GM18519 (cell line): Measurements from ENCODE around the gene TMPRSS9.
"Not testable (repeated sequence)": the region's sequence is repeated elsewhere in the genome, so short reads cannot be mapped to it uniquely, and the experiment has no call there.

Source experiments
- ATAC-seq: cut with Tn5 transposase; IDR thresholded peaks from one replicate; pipeline ENCODE4 v1.9.1; 2021; ENCODE audit warnings: mild to moderate bottlenecking, moderate library complexity; ENCODE audit not compliant: unreplicated experiment, low FRiP score

The TMPRSS9 gene

DNA sequence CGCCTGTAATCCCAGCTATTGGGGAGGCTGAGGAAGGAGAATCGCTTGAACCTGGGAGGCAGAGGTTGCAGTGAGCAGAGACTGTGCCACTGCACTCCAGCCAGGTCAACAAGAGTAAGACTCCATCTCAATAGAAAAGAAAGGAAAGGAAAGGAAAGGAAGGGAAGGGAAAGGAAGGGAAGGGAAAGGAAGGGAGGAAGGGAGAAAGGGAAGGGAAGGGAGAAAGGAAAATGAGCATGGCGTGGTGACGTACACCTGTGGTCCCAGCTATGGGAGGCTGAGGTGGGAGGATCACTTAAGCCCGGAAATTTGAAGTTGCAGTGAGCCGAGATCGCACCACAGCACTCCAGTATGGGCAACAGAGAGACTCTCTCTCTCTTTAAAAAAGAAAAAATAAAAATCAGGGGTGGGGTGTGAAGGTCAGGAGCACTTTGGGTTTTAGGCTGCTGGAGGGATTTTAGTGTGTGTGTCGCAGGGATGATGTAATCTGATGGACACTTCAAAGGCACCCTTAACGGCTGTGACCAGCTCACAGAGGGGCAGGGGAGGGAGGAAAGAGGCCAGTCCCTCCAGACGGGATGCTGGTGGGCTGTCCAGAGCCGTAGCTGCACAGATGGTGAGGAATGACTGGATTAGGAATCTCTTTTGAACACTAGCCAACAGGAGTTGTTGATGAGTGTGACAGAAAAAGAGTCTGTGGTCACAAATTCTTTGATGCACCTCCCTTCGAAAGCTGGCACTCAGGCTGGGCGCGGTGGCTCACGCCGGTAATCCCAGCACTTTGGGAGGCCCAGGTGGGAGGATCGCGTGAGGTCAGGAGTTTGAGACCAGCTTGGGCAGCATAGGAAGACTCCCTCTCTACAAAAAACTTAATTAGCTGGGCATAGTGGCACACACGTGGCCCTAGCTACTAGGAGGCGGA is 27.6 kb downstream of the TMPRSS9 start:
- no peak for ATAC-seq

DNA sequence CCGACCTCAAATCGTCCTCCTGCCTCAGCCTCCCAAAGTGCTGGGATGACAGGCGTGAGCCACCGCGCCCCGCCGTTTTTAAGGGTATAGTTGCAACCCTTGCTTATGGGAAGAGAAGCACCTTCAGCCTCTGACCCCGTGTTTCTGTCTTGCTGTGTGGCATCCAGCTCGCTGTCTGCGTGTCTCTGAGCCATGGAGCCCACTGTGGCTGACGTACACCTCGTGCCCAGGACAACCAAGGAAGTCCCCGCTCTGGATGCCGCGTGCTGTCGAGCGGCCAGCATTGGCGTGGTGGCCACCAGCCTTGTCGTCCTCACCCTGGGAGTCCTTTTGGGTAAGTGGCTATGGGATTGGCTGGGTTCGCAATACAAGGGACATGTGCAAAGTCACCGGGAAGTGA is 29.5 kb downstream of the TMPRSS9 start:
- no peak for ATAC-seq

- ATAC-seq = no peak
Observed at GRCh38 chr19:2391118-2391725, 31.2 kb downstream of the TMPRSS9 start.

DNA sequence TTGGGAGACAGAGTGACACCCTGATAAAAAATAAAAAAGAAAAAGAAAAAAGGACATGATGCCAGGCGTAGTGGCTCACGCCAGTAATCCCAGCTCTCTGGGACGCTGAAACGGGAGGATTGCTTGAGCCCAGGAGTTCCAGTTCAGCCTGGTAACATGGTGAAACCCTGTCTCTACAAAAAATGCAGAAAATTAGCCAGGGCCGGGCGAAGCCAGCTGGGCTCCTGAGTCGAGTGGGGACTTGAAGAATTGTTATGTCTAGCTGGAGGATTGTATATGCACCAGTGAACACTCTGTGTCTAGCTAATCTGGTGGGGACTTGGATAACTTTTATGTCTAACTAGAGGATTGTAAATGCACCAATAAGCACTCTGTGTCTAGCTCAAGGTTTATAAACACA is 32.3 kb downstream of the TMPRSS9 start:
- ATAC-seq = no peak

DNA sequence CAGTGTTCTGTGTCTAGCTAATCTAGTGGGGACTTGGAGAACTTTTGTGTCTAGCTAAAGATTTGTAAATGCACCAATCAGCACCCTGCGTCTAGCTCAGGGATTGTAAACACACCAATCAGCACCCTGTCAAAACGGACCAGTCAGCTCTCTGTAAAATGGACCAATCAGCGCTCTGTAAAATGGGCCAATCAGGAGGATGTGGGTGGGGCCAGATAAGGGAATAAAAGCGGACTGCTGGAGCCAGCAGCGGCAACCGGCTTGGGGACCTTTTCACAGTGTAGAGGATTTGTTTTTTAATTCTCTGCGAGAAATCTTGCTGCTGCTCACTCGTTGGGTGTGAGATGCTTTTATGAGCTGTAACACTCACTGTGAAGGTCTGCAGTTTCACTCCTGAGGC is 32.8 kb downstream of the TMPRSS9 start:
- not testable (repeated sequence) for ATAC-seq

DNA sequence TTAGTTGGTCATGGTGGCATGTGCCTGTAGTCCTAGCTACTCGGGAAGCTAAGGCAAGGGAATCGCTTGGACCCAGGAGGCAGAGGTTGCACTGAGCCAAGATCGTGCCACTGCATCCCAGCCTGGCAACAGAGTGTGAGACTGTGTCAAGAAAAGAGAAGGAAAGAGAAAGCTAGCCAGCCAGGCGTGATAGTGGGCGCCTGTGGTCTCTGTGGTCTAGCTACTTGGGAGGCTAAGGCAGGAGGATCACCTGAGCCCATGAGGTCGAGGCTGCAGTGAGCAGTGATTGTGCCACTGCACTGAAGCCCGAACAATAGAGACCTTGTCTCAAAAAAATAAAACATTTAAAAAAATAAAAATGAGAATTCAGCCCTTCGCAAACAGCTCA is 34.0 kb downstream of the TMPRSS9 start:
- no peak for ATAC-seq

- ATAC-seq = no peak
Observed at GRCh38 chr19:2394442-2395292, 34.6 kb downstream of the TMPRSS9 start.

DNA sequence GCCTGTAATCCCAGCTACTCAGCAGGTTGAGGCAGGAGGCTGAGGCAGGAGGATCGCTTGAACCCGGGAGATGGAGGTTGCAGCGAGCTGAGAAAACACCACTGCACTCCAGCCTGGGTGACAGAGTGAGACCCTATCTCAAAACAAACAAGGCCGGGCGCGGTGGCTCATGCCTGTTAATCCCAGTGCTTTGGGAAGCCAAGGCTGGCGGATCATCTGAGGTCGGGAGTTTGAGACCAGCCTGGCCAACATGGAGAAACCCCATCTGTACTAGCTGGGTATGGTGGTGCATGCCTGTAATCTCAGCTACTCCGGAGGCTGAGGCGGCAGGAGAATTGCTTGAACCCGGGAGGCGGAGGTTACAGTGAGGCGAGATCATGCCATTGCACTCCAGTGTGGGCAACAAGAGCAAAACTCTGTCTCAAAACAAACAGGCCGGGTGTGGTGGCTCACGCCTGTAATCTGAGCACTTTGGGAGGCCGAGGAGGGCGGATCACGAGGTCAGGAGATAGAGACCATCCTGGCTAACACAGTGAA is 35.3 kb downstream of the TMPRSS9 start:
- not testable (repeated sequence) for ATAC-seq

DNA sequence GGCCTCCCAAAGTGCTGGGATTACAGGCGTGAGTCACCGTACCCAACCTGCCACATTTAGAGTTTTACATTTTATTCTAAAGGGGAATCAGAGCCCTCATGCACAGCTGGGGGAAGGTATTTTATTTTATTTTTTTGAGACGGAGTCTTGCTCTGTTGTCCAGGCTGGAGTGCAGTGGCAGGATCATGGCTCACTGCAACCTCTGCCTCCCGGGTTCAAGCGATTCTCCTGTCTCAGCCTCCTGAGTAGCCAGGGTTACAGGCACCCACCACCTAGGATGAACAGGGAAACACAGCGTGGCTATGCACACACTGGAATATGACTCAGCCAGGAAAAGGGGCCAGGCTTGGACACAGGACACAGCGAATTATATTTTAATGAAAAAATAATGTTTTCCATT is 37.1 kb downstream of the TMPRSS9 start:
- not testable (repeated sequence) for ATAC-seq

DNA sequence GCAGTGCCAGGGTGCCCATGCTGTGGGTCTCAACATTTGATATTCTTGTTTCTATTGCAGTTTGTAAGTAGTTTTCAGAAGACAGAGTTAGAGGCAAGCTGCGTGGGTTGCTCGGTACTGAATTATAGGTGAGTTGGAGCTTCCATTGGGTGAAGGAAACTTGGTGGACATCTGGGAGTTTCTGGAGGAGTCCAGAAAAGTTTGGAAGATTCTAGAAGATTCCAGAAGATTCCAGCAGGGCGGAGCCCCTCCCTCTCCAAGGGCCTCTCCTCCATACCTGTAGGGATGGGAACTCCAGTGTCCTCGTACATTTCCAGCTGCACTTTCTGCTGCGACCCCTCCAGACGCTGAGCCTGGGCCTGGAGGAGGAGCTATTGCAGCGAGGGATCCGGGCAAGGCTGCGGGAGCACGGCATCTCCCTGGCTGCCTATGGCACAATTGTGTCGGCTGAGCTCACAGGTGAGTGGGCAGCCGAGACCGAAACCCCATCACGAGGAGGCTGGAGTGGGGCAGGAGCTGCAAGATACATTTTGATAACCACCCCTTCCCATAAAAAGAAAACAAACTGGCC is 38.8 kb downstream of the TMPRSS9 start:
- no peak for ATAC-seq

- no peak for ATAC-seq
Observed at GRCh38 chr19:2399582-2399981, 39.5 kb downstream of the TMPRSS9 start.

GRCh38 chr19:2408247-2408646 is 48.2 kb downstream of the TMPRSS9 start:
- ATAC-seq = no peak

GRCh38 chr19:2409352-2409912 is 49.4 kb downstream of the TMPRSS9 start:
- ATAC-seq = no peak

- no peak for ATAC-seq
Observed at GRCh38 chr19:2410023-2410422, 50.0 kb downstream of the TMPRSS9 start.

DNA sequence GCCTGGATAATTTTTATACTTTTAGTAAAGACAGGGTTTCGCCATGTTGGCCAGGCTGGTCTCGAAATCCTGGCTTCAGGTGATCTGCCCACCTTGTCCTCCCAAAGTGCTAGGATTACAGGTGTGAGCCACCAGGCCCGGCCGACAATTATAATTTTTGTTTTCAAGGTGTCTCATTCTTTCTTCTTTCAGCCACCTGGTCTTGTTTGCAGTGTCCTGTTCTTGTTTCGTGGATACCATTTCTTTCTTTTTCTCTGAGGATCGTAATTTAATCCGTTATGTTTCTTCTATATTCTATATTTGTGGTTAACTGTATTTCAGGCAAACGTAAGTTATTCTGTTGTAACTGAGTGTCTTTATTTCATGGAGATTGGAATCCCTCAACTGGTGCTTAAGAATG is 51.6 kb downstream of the TMPRSS9 start:
- ATAC-seq = no peak

GRCh38 chr19:2412449-2412848 is 52.4 kb downstream of the TMPRSS9 start:
- no peak for ATAC-seq

- ATAC-seq = no peak
Observed at GRCh38 chr19:2413159-2413558, 53.1 kb downstream of the TMPRSS9 start.

DNA sequence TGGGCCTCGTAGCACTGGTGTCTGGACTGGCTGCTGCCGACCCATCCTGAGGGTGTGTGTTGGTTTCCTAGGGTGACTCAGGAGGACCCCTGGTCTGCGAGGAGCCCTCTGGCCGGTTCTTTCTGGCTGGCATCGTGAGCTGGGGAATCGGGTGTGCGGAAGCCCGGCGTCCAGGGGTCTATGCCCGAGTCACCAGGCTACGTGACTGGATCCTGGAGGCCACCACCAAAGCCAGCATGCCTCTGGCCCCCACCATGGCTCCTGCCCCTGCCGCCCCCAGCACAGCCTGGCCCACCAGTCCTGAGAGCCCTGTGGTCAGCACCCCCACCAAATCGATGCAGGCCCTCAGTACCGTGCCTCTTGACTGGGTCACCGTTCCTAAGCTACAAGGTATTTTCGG is 53.6 kb downstream of the TMPRSS9 start:
- ATAC-seq = no peak

DNA sequence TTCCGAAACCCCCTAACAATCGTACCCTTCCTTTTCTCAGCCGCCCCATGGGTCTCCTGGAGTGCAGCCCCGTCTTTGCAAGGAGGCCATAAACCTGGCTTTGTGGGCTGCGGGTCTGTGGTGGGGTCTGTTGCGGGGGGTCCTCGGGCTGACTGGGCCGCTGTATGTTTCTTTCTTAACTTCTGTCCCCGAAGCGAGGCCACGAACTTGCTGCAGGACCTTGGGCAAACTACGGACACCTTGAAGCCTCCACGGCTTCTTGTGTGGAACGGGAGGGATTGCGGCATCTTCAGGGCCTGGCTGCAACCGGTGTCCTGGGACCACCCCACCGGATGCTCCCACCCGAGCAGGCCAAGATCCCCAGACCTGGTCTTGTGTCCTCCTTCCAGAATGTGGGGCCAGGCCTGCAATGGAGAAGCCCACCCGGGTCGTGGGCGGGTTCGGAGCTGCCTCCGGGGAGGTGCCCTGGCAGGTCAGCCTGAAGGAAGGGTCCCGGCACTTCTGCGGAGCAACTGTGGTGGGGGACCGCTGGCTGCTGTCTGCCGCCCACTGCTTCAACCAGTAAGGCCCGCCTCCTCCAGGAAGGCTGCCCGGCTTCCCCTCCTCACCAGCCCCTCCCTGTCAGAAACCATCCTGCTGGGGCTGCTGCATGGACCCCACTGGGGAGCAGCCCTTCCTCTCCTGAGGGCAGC is 55.4 kb downstream of the TMPRSS9 start:
- ATAC-seq = no peak

DNA sequence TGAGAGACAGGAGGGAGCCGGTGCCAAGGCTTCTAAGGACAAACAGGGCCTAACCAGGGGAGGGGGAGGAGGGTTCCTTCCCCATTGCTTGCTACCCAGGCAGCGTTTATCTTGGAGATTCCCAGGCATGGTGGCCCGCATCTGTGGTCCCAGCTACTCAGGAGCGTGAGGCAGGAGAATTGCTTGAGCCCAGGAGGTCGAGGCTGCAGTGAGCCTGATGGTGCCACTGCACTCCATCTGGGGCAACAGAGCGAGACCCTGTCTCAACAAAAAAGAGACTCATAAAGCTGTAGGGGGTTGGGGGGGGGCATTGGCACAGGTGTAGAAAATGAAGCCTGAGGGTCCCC is 55.9 kb downstream of the TMPRSS9 start:
- ATAC-seq = no peak
